Erythroblast (primary cell): ENCODE data around the gene ABHD14A.

ENCODE experiments used
- DNase-seq, 2 experiments: peaks; one replicate each; lab custom pipeline; 2025; lab: John Stamatoyannopoulos, UW
- GATA1 ChIP-seq: IDR thresholded peaks from 2 replicates; pipeline ENCODE4 v1.6.1; 2011; ENCODE audit warnings: low read depth, mild to moderate bottlenecking, control low read depth, low read length, moderate library complexity
- POLR2A ChIP-seq: IDR thresholded peaks from 2 replicates; pipeline ENCODE4 v1.6.1; 2011; ENCODE audit warnings: mild to moderate bottlenecking, low read length

Gene ABHD14A

GRCh38 chr3:51967384-51968169 is 7.3 kb upstream of the ABHD14A start, which contains the start of gene PCBP4:
Gene PCBP4 (minus strand): TSS chr3:51967454. CDS start chr3:51961240, 6,214 bp downstream.
- DNase-seq, result peak; percentile 36 to 52
- TF ChIP-seq POLR2A, result no peak
- TF ChIP-seq GATA1, result no peak

GRCh38 chr3:51968170-51968775 is 6.6 kb upstream of the ABHD14A start:
- DNase-seq, result no peak
- TF ChIP-seq POLR2A (no peak), GATA1 (no peak)

GRCh38 chr3:51968883-51969678 is 5.8 kb upstream of the ABHD14A start:
- DNase-seq, result no peak
- TF ChIP-seq GATA1 (no peak), POLR2A (no peak)

DNA sequence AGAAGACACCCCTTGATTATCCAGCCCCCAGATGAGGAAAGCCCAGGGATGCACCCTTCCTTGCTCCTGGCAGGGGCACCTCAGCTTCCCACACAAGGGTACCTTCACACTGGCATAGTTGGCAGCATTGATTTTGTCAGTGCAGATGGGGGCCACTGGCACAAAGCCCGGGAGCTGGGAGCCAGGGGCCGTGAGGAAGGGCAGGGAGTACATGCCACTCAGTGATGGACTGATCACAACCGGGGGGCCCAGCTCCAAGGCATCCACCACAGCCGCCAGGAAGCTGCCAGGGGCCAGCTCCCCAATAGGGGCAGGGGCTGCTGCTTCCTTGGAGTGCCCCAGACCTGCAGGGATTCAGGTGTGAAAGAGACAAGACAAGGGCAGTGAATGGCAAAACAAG is 5.0 kb upstream of the ABHD14A start:
- TF ChIP-seq GATA1 (no peak), POLR2A (no peak)

GRCh38 chr3:51970606-51971300 is 4.1 kb upstream of the ABHD14A start:
- TF ChIP-seq POLR2A (no peak), GATA1 (no peak)
- no peak for DNase-seq

More for the DNA sequence above, 5.0 kb upstream of the ABHD14A start:
- DNase-seq, result no peak

DNA sequence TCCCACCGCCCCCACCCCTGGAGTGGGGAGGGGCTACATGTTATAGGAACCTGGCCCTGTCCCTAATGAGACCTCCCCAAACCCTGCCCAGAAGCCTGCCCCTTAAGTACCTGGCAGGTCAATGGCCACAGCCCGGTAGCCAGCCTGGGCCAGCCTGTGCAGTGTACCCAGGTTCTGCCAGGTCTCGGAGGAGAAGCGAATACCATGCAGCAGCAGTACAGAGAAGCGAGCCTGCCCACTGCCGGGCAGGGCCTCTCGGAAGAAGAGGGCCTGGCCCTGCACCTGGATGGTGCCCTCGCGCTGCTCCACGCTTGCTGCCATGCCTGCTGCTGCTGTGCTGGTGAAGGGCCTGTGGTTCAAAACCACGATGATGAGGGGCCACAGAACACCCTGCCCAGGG is 3.5 kb upstream of the ABHD14A start:
- TF ChIP-seq GATA1 (no peak), POLR2A (no peak)

GRCh38 chr3:51974277-51974962 is 444 bp upstream of the ABHD14A start:
- DNase-seq, result peak in 1 of 2 experiments; percentile 49
- TF ChIP-seq POLR2A (no peak), GATA1 (no peak)

More for the DNA sequence above, 3.5 kb upstream of the ABHD14A start:
- DNase-seq, result no peak

- TF ChIP-seq GATA1, result no peak
- TF ChIP-seq POLR2A, result no peak
- peak; percentile 65 to 66 for DNase-seq
Observed at GRCh38 chr3:51975852-51976549, 1.1 kb downstream of the ABHD14A start.

DNA sequence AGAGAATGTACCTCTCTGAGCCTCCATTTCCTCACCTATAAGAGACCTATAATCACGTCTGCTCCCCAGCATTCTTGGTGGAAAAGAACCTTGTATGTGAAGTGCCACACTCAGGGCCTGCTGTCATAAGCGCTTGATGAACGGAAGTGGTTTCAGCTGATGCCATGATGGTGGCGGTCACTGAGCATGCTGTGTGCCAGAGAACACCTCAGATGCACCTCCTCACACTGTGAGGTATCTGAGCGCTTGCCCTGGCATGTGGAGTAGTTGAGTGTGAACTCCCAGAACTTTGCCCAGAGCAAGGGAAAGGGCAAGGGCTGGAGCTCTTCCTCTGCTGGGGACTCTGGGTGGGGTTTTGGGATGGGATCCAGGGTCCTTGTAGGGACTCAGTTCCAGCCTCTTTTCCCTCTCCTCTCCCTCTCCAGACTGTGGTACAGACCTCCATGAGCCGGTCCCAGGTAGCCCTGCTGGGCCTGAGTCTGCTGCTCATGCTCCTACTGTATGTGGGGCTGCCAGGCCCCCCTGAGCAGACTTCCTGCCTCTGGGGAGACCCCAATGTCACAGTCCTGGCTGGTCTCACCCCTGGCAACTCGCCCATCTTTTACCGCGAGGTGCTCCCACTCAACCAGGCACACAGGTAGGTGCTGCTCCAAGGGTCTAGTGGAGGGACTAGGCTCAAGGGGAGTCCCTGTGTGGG is 2.7 kb downstream of the ABHD14A start:
- TF ChIP-seq GATA1 (no peak), POLR2A (no peak)
- no peak for DNase-seq

- DNase-seq, result no peak
- no peak for TF ChIP-seq GATA1
- no peak for TF ChIP-seq POLR2A
Observed at GRCh38 chr3:51978143-51978502, 3.3 kb downstream of the ABHD14A start.

DNA sequence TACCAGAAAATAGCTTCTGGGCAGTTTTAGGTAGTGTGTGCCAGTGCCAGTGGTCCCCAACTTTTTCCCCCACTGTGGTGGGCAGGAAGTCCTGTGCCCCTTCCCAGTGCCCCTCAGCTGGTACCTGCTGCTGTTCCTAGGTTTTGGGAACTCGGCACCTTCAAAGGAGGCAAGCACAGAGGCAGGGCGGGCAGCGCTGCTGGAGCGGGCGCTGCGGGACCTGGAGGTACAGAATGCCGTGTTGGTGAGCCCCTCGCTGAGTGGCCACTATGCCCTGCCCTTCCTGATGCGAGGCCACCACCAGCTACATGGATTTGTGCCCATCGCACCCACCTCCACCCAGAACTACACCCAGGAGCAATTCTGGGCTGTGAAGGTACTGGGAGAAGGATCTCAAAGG is 5.4 kb downstream of the ABHD14A start:
- no peak for TF ChIP-seq POLR2A
- no peak for DNase-seq
